GM18526 (cell line): ENCODE data around the gene NSMCE3.

Experiments used
- POLR2A ChIP-seq: IDR thresholded peaks from 3 replicates; pipeline ENCODE4 v1.6.1; 2011; ENCODE audit not compliant: insufficient read length; ENCODE audit errors: extremely low read depth

Gene NSMCE3

DNA sequence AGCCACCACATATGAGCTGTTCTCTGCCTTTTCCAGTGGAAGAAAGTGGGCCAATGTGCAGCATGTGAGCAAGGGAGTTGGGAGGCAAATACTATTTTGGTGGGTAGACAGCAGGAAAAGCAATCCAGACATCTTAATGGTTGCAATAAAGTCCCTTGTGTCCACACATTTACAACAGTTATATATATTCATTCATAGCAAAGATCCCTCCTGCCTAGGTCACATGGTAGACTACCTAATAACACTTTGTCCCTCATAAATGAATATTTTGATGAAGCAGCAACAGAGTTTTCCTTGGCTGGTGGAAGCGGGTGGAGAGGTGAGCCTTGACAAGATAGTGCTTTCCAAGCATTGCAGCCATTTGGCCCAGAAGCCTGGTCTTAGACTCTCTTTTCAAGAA lies 6.2 kb upstream of the NSMCE3 start:
- no peak for TF ChIP-seq POLR2A

DNA sequence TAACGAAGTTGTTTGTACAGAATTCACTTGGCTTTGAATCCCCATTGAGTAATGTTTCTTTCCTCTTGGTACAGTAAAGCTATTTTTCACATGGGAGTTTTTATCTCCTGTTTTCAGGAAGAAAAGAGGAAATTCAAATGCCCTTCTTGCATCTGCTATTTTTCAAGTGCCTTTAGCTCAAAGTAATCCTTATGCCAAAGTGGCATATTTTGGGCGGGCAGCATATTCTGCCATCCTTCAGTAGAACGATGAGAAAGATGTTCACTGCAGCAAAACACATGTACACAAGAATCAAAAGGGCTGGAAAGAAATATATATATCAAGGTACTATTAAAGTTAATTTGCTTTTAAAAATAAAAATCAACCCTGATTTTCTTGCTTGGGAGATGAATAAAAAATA lies 5.3 kb upstream of the NSMCE3 start:
- TF ChIP-seq POLR2A = no peak

GRCh38 chr15:29272219-29272618 lies 2.6 kb upstream of the NSMCE3 start:
- TF ChIP-seq POLR2A = no peak

- no peak for TF ChIP-seq POLR2A
These were observed 1.4 kb upstream of the NSMCE3 start for GRCh38 chr15:29270976-29271375.

GRCh38 chr15:29270169-29270955 lies 740 bp upstream of the NSMCE3 start:
- TF ChIP-seq POLR2A = no peak

GRCh38 chr15:29268706-29269484 lies 727 bp downstream of the NSMCE3 start:
- no peak for TF ChIP-seq POLR2A

DNA sequence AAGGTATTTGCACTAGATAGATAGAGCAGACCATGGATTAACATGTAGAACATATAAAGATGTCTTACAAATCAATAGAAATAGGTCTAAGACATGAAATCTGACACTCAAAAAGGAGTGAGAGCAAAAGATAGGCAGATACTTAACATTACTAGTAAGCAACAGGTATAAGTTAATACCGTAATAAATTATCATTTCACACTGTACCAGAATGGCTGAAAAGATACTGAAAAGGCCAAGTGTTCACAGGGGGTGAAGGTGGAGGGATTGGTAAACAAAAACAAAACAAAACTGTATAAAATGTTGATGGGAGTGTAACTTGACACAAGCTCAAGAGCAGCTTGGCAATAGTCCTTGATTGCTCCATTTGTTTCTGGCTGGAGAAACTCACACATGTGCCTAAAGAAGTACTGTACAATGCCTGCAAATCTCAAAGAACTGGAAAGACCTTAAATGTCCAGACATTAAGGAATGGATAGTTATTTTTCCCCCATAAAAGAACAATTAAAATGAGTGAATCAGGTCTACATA lies 3.5 kb downstream of the NSMCE3 start:
- TF ChIP-seq POLR2A = no peak

GRCh38 chr15:29263289-29263688 lies 6.3 kb downstream of the NSMCE3 start:
- no peak for TF ChIP-seq POLR2A

GRCh38 chr15:29262738-29263137 lies 6.9 kb downstream of the NSMCE3 start:
- no peak for TF ChIP-seq POLR2A

DNA sequence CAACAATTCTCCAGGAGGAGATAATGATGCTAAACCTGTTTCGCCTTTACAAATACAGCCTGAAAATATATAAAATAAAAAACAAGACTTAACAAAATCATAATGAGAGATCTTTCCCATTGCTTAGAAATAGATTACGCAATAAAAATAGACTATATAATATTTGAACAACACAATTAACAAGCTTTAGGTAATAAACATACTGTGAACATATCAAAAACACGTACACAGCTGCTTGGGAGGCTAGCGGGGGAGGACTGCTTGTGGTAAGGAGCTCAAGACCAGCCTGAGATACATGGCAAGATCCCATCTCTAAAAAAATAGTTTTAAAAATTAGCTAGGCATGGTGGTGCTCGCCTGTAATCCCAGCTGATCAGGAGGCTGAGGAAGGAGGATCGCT lies 8.7 kb downstream of the NSMCE3 start:
- no peak for TF ChIP-seq POLR2A

DNA sequence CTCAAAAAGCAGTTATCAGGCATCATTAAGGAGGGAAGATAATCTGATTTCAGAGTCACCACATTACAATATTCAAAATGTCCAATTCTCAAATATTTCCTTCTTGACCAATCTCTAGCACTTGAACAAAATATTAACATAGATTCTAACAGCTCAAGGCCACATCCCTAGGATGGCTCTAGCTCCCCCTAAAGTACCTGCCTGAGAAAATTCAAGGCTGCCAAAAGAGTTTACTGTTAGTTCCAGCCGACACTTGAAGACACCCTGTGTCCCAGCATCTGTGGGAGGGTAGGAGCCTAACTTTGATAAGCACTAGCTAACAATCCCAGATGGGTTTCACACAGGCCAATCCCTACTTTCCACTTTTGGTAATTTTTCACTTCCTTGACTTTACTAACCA lies 10.4 kb downstream of the NSMCE3 start:
- TF ChIP-seq POLR2A = no peak

GRCh38 chr15:29252234-29252633 lies 17.4 kb downstream of the NSMCE3 start:
- no peak for TF ChIP-seq POLR2A

GRCh38 chr15:29244544-29244943 lies 25.1 kb downstream of the NSMCE3 start:
- TF ChIP-seq POLR2A = no peak

- no peak for TF ChIP-seq POLR2A
These were observed 25.5 kb downstream of the NSMCE3 start for GRCh38 chr15:29244123-29244522.

DNA sequence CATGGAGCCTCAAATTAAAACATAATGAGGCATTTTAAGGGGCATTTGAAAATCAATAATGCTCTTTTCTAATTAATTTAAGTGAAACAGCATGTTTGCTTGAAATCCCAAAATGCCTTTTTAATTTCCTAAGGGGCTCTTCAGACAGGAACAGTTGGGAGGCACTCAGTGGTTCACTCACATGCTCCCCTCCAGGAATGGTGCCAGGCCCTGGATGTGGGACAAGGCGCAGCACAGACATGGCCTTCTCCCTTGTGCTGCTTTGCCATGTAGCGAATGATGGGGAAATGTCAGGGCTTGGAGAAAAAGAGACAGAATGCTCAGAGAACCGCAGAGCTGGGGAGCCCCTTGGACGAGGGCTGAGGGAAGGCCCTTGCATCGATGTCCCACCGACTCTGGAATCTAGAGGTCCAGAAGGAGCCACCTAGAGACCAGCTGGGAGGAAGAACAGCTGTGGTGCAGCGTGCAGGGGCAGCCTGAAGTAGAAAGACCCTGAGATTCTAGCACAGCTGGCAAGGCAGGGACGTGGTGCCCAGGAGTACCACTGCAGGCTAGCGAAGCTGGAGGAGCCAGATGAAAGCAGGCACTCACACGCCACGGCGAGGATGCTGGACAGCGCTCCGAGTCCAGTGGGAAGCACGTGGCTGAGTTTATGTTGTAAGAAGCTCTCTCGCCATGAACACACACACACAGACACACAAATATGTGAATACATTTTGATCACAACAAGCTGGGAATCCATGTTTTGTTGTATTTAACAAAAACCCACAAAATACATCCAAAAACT lies 27.0 kb downstream of the NSMCE3 start:
- TF ChIP-seq POLR2A = no peak
